ENCODE measurements around the gene SEMA3D. TPM values are rescaled to one million over a fixed set of nuclear protein-coding genes. Genes with fewer than 3 reads are reported as not detected.
A peak's percentile ranks its signal among the peaks of the same experiment; 100 is the strongest.

The SEMA3D gene
- total and polyA plus RNA-seq, 11 donors: 0.10 to 8.6 (median 0.88) TPM

GRCh38 chr7:85175217-85175616, 11.6 kb downstream of the SEMA3D start:
- H3K27ac ChIP-seq: no peak overlapping the region
- peaks cover 0 to 13% (median 0%) of the 10 kb centered on the region in 12 donors for H3K4me1 ChIP-seq
- TF ChIP-seq CTCF (IDR thresholded peaks at IDR 0.05) (no peak), POLR2A (IDR thresholded peaks at IDR 0.05) (no peak)
- ATAC-seq (no peak), DNase-seq (no peak)
- H3K9me3 ChIP-seq: peaks cover 0 to 13% (median 0%) of the 10 kb centered on the region in 12 donors
- intact Hi-C loops (cut with DNase I): loop anchor here in 1 of 10 donors (10.0 kb wide), 1 partner anchor 70 kb away; no protein-coding TSS in a partner anchor
- H3K4me3 ChIP-seq: no peak overlapping the region
- no peaks in the 10 kb centered on the region for H3K27me3 ChIP-seq
- WGBS, 4 donors: 75 to 86% (median 80%) methylated on average over 3 of the region's 3 CpGs
- H3K36me3 ChIP-seq: no peaks in the 10 kb centered on the region

- 4 to 9% (median 7%) methylated on average over 3 of the region's 3 CpGs for WGBS, 4 donors
- intact Hi-C loops (cut with DNase I): loop anchor here in 1 of 10 donors (10.0 kb wide), 1 partner anchor 68 kb away; no protein-coding TSS in a partner anchor
- peak overlapping the region in 1 of 12 donors; percentile 15 for H3K27ac ChIP-seq
- no peaks in the 10 kb centered on the region for H3K9me3 ChIP-seq
- H3K4me3 ChIP-seq: no peak overlapping the region
- peak in 3 of 4 donors; percentile 48 to 68 (median 55) for ATAC-seq
- DNase-seq: no peak
- peaks cover 0 to 13% (median 0%) of the 10 kb centered on the region in 12 donors for H3K4me1 ChIP-seq
- H3K36me3 ChIP-seq: no peaks in the 10 kb centered on the region
- no peaks in the 10 kb centered on the region for H3K27me3 ChIP-seq
- TF ChIP-seq POLR2A (IDR thresholded peaks at IDR 0.05) (no peak), CTCF (IDR thresholded peaks at IDR 0.05) (no peak)
Observed at GRCh38 chr7:85172530-85172941, 14.3 kb downstream of the SEMA3D start.

- WGBS, 4 donors: 91 to 100% (median 93%) methylated on average over 1 of the region's 1 CpG
- TF ChIP-seq POLR2A (IDR thresholded peaks at IDR 0.05): no peak
- TF ChIP-seq CTCF (IDR thresholded peaks at IDR 0.05): no peak
- ATAC-seq (no peak), DNase-seq (no peak)
- no peaks in the 10 kb centered on the region for H3K36me3 ChIP-seq
- H3K4me1 ChIP-seq: peaks cover 0 to 6% (median 0%) of the 10 kb centered on the region in 12 donors
- H3K27me3 ChIP-seq: no peaks in the 10 kb centered on the region
- no peak overlapping the region for H3K27ac ChIP-seq
- H3K4me3 ChIP-seq: no peak overlapping the region
- H3K9me3 ChIP-seq: no peaks in the 10 kb centered on the region
- intact Hi-C loops (cut with DNase I): no loop called here
Observed at GRCh38 chr7:85167636-85168035, 19.2 kb downstream of the SEMA3D start.

- Histone ChIP-seq H3K36me3 (no peaks in the 10 kb centered on the region), H3K4me3 (no peak overlapping the region), H3K27ac (no peak overlapping the region), H3K9me3 (no peaks in the 10 kb centered on the region), H3K27me3 (no peaks in the 10 kb centered on the region), H3K4me1 (no peaks in the 10 kb centered on the region)
- ATAC-seq: no peak
- TF ChIP-seq CTCF (IDR thresholded peaks at IDR 0.05) (no peak), POLR2A (IDR thresholded peaks at IDR 0.05) (no peak)
- intact Hi-C loops (cut with DNase I): no loop called here
- 63 to 69% (median 67%) methylated on average over 5 of the region's 5 CpGs for WGBS, 4 donors
- no peak for DNase-seq
Observed at GRCh38 chr7:85165263-85165662, 21.6 kb downstream of the SEMA3D start.
